Activated CD8-positive, alpha-beta memory T cell treated with anti-CD3 and anti-CD28 coated beads for 48 hours (primary cell): ENCODE data around the gene GMDS.

ENCODE experiments used
- DNase-seq, 3 experiments: peaks; one replicate each; pipeline ENCODE4 v3.0.0-alpha.2; 2020; ENCODE audit warnings: low read depth in 2 of 3, low spot score in 2 of 3

GMDS gene

GRCh38 chr6:1910621-1911407, 334.6 kb downstream of the GMDS start:
- no peak for DNase-seq

- DNase-seq: no peak
Observed at GRCh38 chr6:1908784-1909183, 336.6 kb downstream of the GMDS start.

DNA sequence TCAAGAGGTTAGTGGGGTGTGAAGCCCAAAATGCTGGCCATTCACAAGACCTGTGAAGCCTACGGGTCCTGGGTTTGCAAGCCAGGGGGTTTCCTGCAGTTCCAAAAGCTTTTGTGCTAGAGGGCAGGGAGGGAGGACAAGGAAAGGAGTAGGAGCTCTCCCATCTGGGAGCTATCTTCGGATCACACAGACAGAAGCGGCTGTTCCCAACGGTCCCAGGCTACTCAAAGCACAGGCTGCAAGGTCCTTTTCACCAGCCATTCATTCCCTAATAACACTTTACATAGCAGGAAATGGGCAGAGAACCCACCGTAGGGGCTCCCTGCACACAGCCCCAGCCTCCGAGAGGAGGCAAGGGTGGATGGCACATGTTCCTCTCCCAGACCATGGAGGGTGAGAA, 338.8 kb downstream of the GMDS start:
- no peak for DNase-seq

- DNase-seq: no peak
Observed at GRCh38 chr6:1906014-1906413, 339.4 kb downstream of the GMDS start.

- DNase-seq: no peak
Observed at GRCh38 chr6:1904898-1905297, 340.5 kb downstream of the GMDS start.

GRCh38 chr6:1904466-1904799, 341.0 kb downstream of the GMDS start:
- no peak for DNase-seq

DNA sequence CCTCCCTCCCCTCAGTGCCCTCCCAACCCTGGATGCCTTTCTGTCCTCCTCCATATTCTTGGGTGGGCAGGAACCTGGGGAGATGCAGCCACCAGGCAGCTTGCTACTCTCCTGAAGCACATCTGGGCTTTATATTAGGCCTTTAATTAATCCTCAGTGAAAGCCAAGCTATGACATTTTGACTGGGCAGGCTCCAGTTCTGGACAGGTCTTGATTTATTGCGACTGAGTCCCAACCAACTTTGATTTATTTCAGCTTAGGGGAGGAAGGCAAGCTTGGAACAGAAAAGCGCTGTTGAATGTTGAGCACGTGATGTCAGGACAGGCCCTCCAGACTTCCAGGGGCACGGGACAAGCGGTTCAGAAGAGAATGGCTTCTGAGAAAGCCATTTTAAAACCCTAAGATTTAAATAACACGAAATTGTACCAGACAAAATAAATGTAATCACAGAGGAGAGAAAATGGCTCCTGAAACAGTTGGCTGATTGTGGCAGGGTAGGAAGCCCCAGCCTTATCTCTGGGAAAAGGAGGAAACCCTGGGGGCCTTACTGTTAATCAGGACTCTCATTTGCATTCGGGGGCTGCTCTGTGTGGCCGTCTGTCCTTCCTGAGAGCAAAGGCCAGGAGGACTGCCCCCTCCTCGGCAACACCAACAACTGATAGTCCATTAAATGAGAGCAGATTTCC, 341.5 kb downstream of the GMDS start:
- DNase-seq: no peak

DNA sequence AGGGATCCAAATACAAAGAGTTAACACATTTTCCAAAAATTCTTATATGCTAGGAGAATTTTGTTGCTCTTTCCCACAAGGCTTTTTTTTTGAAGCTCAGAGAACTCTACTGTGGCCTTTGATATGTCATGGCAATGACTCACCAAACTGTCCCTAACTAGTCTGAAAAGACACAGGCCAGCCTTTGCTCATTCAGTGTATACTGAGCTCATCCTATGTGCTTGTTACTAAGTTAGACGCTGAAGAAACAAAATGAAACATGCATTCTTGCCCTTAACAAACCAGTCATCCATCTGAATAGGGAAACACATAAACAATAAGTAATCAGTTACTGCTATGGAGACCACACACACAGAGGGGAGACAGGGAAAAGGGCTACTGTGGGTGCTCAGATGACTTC, 343.8 kb downstream of the GMDS start:
- DNase-seq: no peak

DNA sequence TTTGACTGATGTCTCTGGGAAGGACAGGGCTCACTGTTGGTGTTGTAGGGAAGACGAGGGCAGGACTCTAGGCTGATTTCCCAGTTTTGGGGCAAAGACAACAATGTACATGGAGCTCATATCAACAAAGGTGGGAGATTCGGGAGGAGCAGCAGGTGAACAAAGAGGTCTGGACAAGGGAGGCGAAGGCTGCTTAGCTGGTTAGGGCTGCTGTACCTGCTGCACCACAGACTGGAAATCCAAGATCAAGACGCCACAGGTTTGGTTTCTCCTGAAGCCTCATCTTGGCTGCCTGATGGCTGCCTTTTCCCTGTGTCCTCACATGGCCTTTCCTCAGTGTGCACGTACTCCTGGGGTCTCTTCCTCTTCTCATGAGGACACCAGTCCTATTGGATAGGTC, 348.5 kb downstream of the GMDS start:
- no peak for DNase-seq

GRCh38 chr6:1895721-1896120, 349.7 kb downstream of the GMDS start:
- DNase-seq: no peak

DNA sequence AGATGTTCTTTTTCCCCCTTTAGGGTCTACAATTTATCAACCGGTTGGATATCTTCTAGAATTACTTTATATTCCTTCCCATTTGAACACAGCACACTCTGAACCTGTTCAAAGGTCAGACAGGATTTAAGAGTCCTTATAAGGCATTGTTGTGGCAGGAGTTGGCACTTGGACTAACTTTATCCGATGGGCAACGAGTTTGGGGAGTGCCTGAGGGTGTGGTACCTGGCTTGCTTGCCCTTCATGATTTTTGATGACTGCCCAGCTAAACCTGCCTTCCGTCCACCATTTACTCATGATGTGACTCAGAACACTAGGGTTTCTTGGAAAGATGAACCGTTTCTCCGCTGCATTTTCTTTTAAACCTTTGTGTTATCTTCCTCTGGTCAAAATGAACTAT, 350.5 kb downstream of the GMDS start:
- DNase-seq: no peak

DNA sequence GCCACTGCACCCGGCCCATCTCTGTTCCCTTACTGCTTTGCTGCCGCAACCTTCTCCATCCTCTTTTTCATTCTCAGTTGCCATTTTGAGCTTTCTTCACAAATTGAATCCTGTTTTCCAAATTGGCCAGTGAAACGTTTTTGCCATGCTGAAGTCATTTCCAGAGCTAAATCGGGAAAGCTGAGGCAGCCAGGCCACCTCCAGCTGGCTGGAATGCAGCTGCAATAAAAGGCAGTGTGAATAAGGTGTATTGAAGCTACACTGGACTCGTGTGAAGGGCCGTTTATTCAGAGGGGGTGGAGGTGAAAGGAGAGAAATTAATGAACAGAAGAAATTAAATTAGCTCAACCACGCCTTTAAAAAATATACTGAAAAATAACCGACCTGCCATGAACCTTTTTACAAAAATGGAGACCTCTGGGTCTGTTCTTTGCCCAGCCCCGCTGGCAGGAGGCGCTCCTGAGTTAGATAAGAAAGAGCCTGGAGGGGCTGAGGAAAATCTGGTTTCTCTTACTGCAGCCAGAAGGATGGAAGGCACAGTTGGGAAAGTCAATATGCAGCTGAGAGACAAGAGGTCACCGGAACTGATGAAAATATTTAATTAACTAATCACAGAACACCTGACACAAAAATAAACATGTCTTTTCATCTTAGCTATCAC, 351.8 kb downstream of the GMDS start:
- no peak for DNase-seq

DNA sequence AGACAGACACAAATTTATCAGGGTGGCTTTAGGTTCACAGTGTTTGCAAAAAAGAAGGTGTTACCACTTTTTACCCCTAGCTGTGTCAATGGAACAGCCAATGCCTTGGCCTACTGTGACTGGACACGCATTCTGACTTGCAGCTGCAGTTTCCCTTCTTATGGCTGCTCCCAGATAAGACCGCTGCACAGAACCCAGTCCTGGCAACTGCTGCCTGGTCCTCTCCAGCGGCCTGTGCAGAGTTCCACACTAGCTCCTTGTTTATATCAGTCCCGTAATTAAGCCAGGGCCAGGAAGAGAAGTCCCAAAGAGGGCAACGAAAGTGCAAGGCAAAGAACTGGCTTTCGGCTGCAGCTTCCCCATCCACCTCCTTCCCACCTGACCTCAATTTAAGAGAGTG, 352.7 kb downstream of the GMDS start:
- DNase-seq: no peak

DNA sequence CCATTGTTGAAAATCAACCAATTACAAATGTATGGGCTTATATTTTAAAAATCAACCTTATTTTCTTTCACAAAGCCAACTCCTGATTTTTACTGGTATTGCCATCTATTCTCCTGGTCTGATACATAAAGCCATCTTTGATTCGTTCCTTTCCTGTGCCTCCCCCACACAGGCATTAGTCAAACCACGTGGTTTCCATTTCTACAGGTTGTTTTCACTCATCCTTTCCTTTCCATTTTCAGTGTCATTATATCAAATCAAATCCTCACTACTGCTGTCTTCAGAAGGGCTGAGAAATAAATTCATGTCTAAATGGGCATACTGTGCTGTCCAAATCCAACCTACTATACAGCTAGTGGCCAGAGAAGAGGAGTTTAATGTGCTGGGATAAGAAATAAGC, 354.4 kb downstream of the GMDS start:
- DNase-seq: no peak

DNA sequence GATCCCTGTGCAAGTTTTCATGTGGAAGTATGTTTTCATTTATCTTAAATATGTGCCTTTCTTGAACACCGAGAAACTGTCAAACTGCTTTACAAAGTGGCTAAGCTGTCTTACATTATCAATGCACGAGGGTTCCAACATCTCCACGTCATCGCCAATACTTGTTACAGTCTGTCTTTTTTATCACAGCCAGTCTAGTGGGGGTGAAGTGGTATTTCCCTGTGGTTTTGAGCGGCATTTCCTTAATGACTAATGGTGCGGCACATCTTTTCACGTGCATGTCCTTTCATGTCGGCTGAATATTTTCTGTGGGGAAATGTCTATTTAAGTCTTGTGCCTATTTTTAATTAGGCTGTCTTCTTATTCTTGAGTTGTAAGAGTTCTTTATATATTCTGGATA, 355.3 kb downstream of the GMDS start:
- DNase-seq: no peak

DNA sequence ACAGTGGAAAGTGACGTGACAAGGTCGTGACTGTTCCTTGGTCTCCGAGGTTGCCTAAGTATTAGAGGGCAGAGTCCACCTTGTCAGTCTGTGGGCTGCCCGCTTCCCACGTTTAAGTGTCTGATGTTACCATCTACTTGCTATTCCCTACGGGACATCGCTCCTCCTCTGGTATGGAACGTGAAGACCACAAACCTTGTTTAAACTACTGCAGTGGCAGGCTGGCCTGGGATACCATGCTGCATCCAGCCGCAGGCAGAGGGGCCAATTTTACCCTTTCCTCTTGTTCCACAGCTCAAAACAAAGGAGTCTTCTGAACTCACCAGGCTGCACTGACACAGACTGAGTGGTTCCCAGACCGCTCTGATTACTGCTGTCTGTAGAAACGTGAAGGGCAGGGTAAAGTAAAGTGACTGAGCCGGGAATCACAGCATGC, 359.8 kb downstream of the GMDS start:
- DNase-seq: no peak

DNA sequence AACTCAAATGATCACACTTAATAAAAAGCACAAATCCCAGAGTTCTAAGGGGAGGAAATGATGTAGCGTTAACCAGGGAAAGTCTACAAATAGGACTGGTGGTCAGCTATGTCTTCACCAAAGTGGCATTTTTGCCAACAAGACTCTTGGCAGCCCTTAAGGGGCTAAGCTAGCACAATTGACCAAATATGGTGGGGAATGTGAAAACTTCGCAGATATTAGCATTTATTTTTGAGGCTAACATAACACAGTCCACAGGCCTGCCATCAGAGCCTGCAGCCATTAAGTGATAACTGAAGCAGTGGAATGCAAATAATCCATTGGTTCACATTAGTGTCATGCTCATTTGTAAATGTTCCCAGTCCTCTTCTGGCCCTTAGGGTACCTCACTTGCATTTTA, 361.1 kb downstream of the GMDS start:
- no peak for DNase-seq

DNA sequence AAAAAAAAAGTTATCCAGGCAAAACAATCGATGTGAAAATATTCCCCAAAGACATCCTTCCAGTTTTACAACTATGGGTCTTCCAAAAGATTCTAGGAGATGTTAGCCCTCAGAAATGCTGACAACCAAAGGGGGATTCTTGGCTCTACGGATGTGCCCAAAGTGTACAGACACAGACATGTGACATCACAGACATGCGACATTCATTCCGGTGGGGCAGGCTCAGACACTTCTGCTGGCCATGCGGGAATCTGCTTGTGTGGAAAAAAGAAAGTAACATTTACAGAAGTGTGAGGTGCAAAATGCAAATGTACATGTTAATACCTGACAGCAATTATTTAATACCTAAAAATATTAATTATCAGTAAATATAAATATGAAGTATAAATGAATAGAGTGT, 367.1 kb downstream of the GMDS start:
- DNase-seq: no peak

DNA sequence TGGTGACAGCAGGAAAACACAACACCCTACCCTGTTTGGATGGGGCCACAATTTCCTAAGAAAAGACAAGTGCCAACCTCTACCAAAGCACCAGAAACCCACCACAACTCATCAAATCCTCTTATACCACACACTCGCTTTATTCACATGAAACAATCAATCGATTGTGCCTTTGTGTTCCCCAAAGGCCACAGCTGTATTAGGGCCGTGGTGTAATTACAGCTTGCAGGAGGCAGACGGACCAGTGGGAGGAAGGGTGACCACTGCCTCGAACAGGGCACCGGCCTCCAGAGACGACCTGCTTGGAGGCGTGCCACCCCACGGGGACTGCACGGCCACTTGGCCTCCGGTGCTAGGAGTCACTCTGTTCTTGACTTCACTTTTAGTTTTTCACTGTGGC, 371.6 kb downstream of the GMDS start:
- no peak for DNase-seq

GRCh38 chr6:1872649-1873131, 372.7 kb downstream of the GMDS start:
- DNase-seq: no peak

GRCh38 chr6:1871724-1872315, 373.6 kb downstream of the GMDS start:
- no peak for DNase-seq

DNA sequence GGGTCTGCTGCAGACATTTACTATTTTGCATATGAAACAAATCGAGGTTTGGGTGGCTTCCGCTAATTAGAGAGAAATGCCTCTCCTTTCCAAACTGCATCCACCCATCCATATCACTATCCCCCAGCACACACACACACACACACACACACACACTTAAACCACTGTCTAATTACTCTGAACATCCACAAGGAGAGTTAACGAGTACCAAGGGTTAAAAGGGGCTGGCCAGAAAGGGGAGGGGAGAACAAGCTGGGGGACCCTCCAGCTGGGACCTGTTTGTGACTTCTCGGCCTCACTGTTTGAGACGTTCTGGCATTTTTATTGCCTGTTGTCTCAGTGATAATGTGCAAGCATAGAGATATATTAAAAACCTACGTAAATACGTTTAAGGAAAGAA, 374.5 kb downstream of the GMDS start:
- no peak for DNase-seq
